Retinal pigment epithelial cell (primary cell): Measurements from ENCODE around the gene MEGF8.
A peak's percentile ranks its signal among the peaks of the same experiment; 100 is the strongest.

ENCODE experiments used
- DNase-seq: peaks from one replicate; pipeline ENCODE4 v3.0.0-alpha.2; 2010; ENCODE audit warnings: low read depth
- H3K4me3 ChIP-seq: 2 replicates; pipeline ENCODE4 v1.5.1; 2011; ENCODE audit warnings: mild to moderate bottlenecking, low read length, control low read depth, moderate library complexity
- TF ChIP-seq, protein P1 (sequence below): conservative IDR thresholded peaks from 2 replicates; pipeline ENCODE4 v1.5.1; 2011; ENCODE audit warnings: low read depth, low read length, control low read depth, inconsistent platforms

The MEGF8 gene

DNA sequence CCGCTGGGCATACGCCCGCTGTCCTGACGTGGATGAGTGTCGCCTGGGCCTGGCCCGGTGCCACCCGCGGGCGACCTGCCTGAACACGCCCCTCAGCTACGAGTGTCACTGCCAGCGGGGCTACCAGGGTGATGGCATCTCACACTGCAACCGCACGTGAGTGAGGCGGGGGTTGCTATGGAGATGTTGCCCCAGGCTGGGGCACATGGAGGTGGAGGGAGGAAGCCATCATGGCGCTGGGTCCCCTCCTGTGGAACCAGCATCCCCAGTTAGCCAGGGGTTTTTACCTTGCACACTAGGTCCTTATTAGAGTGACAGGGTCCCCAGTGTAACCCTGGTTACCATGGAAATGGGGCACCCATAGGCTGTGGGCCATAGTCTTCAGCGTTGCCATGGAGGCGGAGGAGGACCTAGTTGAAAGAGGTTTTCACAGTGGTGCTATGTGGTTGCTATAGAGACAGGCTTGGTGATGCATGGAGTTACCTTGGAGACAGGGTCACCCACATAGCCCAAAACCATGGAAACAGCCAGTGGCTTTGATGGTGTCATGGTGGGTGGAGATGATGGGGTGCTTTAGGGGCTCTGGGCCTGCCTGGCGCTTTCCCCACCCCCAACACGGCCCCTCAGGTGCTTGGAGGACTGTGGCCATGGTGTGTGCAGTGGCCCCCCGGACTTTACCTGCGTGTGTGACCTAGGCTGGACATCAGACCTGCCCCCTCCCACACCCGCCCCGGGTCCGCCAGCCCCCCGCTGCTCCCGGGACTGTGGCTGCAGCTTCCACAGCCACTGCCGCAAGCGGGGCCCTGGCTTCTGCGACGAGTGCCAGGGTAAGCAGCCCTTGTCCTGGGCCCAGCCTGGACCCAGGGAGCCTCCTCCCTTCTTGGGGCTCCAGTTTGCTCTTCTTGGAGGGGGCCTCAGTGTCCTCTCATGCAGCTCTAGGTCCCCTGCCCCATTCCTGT lies 27.1 kb downstream of the MEGF8 start:
- TF ChIP-seq, protein P1, sequence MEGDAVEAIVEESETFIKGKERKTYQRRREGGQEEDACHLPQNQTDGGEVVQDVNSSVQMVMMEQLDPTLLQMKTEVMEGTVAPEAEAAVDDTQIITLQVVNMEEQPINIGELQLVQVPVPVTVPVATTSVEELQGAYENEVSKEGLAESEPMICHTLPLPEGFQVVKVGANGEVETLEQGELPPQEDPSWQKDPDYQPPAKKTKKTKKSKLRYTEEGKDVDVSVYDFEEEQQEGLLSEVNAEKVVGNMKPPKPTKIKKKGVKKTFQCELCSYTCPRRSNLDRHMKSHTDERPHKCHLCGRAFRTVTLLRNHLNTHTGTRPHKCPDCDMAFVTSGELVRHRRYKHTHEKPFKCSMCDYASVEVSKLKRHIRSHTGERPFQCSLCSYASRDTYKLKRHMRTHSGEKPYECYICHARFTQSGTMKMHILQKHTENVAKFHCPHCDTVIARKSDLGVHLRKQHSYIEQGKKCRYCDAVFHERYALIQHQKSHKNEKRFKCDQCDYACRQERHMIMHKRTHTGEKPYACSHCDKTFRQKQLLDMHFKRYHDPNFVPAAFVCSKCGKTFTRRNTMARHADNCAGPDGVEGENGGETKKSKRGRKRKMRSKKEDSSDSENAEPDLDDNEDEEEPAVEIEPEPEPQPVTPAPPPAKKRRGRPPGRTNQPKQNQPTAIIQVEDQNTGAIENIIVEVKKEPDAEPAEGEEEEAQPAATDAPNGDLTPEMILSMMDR, result no peak
- H3K4me3 ChIP-seq, result no peak overlapping the region
- no peak for DNase-seq

DNA sequence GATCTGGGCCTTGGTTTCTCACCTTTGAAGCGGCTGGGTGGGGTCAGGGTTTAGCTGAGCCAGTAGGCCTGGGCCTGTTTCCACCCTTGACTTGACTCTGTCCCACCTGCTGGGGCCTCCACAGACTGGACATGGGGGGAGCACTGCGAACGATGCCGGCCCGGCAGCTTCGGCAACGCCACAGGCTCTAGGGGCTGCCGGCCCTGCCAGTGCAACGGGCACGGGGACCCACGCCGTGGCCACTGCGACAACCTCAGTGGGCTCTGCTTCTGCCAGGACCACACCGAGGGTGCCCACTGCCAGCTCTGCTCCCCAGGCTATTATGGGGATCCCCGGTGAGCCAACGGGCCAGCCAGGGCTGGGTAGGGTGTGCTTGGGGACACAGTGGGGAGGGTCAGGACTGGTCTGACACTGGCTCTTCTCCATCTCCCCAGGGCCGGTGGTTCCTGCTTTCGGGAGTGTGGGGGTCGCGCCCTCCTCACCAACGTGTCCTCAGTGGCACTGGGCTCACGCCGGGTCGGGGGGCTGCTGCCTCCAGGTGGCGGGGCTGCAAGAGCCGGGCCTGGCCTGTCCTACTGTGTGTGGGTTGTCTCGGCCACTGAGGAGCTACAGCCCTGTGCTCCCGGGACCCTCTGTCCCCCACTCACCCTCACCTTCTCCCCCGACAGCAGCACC lies 28.0 kb downstream of the MEGF8 start:
- no peak overlapping the region for H3K4me3 ChIP-seq
- TF ChIP-seq, protein P1, result no peak
- no peak for DNase-seq

DNA sequence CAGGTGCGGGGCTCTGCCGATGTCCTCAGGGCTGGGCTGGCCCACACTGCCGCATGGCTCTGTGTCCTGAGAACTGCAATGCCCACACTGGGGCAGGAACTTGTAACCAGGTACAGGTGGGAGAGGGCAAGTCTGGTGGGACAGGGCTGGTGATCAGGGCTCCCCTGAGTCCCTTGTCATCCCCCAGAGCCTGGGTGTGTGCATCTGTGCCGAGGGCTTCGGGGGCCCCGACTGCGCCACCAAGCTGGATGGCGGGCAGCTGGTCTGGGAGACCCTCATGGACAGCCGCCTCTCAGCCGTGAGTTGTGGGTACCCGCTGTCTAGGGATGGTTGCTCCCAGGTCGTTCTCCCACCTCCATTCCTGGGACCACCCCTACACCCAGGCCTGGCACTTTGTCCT lies 30.5 kb downstream of the MEGF8 start:
- H3K4me3 ChIP-seq, result no peak overlapping the region
- DNase-seq, result no peak
- TF ChIP-seq, protein P1, result no peak

DNA sequence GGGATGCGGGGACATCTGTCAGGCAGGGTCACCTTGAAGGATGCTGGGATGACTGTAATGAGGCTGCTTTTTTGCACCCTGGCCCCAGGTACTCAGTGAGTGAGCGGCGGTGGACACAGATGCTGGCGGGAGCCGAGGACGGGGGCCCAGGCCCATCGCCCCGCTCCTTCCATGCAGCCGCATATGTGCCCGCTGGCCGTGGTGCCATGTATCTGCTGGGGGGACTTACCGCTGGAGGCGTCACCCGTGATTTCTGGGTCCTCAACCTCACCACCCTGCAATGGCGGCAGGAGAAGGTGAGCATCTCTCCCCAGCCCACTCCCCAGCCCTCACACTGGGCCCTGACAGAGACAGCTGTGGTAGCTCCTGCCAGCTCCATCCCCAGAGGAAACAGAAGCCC lies 31.3 kb downstream of the MEGF8 start:
- no peak overlapping the region for H3K4me3 ChIP-seq
- DNase-seq, result no peak
- TF ChIP-seq, protein P1, result no peak

DNA sequence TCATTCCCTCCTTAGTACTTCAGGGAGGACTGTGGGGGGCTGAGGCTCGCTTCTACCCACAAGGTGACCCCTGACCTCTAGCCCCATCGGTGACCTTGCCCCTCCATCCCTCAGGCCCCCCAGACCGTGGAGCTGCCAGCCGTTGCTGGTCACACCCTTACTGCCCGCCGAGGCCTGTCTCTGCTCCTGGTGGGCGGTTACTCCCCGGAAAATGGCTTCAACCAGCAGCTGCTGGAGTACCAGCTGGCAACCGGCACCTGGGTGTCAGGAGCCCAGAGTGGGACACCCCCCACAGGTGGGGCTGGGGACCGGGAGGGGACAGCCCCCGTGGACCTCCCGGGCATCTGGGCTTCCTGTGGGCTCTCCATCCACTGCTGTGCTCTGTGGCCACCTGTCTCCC lies 31.9 kb downstream of the MEGF8 start:
- no peak overlapping the region for H3K4me3 ChIP-seq
- TF ChIP-seq, protein P1, result no peak

DNA sequence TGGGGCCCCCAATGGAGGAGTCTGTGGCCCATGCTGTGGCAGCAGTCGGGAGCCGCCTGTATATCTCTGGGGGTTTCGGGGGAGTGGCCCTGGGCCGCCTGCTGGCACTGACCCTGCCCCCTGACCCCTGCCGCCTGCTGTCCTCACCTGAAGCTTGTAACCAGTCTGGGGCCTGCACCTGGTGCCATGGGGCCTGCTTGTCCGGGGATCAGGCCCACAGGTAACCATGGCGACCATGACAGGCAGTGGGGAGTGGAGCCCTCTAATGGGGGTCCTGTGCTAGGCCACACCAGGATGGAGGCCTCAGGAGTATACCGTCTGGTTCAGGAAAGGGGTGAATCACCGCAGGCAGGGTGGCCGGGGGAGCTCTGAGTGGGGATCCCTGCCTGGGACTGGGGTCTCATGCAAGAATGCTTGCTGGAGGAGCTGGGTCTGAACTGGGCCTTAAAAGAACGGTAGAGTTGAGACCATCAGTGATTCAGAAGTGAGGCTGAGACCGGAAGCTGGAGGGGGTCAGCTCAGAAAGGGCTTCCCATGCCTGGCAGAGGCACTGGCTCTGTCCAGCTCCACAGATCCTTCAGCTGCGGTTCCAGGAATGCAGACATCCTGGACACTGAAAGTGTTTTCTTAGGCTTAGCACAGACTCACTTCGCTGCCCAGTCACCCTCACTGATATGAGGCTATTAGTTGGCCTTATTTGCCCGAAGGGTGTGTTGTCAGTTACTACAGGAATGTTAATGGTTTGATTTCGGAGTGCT lies 35.5 kb downstream of the MEGF8 start:
- no peak for DNase-seq
- no peak overlapping the region for H3K4me3 ChIP-seq
- TF ChIP-seq, protein P1, result peak; percentile 13

More for the DNA sequence above, 31.9 kb downstream of the MEGF8 start:
- DNase-seq, result no peak
